ES-I3 (cell line): ENCODE results near the gene CHCT1.

Source experiments
- H3K36me3 ChIP-seq: 2 replicates; pipeline ENCODE4 v1.6.1; 2013; ENCODE audit warnings: mild to moderate bottlenecking, low read length, control low read depth, moderate library complexity; ENCODE audit not compliant: insufficient read depth
- H3K4me1 ChIP-seq: 2 replicates; pipeline ENCODE4 v1.6.1; 2013; ENCODE audit warnings: mild to moderate bottlenecking, control low read depth, low read length; ENCODE audit not compliant: insufficient read depth
- H3K9ac ChIP-seq: 2 replicates; pipeline ENCODE4 v1.6.1; 2013; ENCODE audit warnings: low read depth, mild to moderate bottlenecking, low read length, moderate library complexity
- H3K9me3 ChIP-seq: 2 replicates; pipeline ENCODE4 v1.6.1; 2013; ENCODE audit warnings: mild to moderate bottlenecking, low read length, moderate library complexity; ENCODE audit not compliant: control insufficient read depth, insufficient read depth

Gene CHCT1

GRCh38 chr17:60473788-60474187 is 51.5 kb downstream of the CHCT1 start:
- peaks cover 5% of the 10 kb centered on the region; the same call in 1 of the 2 replicates for H3K36me3 ChIP-seq
- no peaks in the 10 kb centered on the region for H3K4me1 ChIP-seq
- H3K9me3 ChIP-seq, result no peaks in the 10 kb centered on the region
- no peak overlapping the region for H3K9ac ChIP-seq
